NCI-H1436 treated with DMSO at 0.1 percent for 48 hours (cell line): ENCODE measurements around the gene COL4A2.
"Not testable (repeated sequence)": the region's sequence is repeated elsewhere in the genome, so short reads cannot be mapped to it uniquely, and the experiment has no call there.

Experiments
- DNase-seq: peaks from one replicate; lab custom pipeline; 2025; lab: John Stamatoyannopoulos, UW

The COL4A2 gene

DNA sequence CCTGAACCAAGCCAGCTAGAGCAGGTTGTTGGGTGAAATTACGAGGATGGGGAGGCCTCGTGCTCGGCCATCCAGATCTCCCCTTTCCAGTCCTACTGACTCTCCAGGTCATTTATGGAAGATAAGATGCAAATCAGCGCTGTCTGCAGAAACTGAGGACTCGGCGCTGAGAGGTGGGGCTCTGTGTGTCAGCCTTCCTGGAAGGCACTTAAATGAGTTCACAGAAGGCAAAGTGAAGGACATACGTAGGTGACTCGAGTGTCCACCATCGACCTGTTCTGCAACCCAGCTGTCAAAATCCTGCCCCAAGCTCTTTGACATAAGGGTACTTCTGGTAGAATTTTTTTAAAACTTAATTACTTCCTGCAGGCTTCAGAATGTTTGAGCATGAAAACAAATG, 168.0 kb downstream of the COL4A2 start:
- no peak for DNase-seq

DNA sequence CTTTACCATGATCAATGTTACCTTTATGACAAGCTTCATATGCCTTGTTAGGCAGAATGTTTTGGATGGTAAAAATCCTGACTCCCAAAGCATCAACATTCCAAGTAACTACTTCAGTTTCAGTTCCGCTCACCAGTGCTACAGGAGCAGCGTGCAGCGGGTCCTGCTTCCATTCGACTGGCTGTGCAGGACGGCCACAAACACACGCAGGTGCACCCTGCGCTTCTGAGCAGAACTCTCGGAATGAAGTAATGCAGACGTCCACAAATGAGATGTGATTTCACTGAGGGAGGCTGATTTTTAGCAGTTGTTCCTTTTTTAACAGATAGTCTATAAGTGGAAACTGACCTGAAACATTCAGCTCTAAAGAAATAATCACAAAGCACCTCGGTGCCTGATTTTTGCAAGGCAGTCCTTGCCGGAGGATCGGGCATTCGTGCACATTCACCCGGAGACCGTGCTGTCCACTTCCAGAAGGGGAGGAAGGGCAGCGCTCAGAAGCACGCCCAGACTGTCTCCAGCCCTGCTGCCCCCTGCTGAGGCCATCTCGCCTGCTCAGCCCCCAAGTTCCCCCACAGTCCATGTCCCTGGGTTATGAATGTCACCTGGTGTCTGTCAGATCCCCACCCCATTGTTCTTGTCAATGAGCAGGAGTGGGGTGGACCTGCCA, 168.6 kb downstream of the COL4A2 start:
- no peak for DNase-seq

- no peak for DNase-seq
Observed at GRCh38 chr13:110476220-110476617, 169.1 kb downstream of the COL4A2 start.

GRCh38 chr13:110477706-110478245, 170.7 kb downstream of the COL4A2 start:
- no peak for DNase-seq

DNA sequence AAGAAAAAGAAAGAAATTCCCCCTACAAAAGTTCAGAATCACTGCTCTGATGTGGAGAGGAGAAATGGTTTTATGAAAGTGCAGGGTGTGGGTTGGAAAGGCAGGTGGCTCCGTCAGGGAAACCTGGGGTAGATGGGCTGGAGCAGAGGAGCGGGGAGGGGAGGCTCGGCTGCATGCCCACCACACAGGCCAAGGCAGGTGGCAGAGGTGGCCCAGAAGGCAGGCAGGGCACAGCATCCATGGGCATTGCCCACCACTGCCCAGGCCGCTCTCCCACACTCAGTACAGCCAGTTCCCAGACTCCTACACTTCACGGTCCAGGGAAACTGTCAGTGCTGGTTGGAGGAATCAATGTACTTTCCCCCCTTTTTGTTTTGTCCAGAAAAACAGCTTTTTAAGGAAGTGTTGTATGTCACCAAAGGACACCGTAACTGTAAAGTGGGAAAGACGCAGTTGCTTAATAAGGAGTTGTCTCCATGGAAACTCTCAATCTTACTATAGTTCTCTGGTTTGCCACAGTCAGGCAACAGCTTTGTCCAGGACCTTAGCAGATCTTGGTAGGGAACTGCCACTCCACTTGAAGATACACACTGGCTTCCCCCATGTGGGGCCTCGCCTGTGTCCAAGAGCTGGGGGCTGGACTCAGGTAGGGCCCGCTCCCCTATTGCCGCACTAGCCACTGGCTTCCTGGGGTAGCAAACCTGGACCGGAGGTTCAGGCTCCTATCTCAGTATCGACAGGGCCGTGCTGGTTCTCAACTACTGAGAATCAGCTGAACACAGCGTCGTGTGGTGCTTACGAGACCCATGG, 171.5 kb downstream of the COL4A2 start:
- no peak for DNase-seq

DNA sequence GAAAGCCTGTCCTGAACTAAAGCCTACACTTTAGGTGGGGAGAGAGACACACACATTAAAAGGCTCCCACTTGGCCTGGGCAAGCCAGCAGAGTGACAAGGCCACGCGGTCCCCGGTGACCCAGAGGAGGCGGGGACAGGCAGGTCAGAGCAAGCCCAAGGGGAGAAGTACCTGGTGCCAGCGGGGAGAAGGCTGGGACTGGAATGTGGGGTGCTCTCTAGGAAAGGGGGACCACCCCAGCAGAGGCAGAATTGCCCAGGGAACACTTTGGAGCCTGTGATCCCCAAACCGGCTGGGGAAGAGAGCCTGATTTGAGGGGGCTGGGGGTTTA, 172.1 kb downstream of the COL4A2 start:
- DNase-seq, result no peak

DNA sequence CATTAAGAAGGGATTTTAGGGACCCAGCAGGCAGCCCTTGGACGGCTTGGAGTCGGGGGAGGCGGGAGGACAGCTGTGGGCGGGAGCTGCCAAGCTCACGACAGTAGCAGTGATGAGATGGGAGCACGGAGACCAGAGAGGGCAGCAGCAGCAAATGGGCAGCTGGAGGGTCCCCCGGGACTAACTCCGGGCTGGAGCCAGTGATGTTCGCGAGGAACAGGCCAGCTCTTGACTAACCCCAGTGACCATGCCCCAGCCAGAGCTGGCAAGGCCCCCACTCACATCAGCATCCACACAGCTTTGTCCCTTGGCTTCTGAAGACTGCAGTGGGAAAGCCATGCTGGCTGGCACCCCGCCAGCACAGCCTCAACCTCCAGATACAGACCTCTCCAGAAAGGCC, 172.6 kb downstream of the COL4A2 start:
- no peak for DNase-seq

DNA sequence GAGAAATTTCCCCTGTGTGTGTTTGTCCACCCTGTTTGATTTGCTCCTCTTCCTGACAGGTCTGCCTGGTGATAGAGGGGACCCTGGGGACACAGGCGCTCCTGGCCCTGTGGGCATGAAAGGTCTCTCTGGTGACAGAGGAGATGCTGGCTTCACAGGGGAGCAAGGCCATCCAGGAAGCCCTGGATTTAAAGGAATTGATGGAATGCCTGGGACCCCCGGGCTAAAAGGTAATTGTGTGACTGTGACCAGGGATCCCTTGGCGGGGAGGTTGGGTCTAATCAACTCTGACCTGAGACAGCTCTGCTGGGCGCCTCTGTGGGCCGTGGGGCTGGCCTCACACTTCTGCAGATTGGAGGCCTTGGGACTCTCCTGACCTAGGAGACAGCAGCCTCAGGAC, 173.1 kb downstream of the COL4A2 start:
- no peak for DNase-seq

DNA sequence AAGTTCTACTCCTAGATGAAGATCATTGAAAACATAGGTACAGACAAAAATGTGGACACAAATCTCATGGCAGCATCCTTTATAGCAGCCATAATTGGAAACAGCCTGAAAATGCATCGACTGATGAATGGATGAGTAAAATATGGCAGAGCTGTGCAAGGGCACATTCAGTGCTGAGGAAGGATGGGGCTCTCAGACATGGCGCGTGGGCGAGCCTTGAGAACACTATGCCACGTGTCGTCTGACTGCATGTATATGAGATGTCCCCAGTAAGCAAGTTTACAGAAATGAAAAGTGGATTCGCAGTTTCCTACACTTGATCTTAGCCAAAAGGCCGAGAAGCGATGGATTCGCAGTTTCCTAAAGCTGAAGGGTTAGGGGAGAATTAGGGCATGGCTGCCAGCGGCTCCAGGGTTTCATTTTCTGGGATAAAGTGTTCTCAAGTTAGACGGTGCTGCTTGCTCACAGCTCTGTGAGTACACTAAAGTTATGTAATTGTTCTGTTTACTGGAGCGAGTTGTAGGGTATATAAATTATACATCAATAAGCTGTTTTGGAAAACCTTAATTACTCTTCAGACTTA, 176.4 kb downstream of the COL4A2 start:
- DNase-seq, result no peak

GRCh38 chr13:110484290-110485048, 177.4 kb downstream of the COL4A2 start:
- no peak for DNase-seq

GRCh38 chr13:110485604-110486003, 178.5 kb downstream of the COL4A2 start:
- DNase-seq, result no peak

GRCh38 chr13:110486061-110486715, 179.1 kb downstream of the COL4A2 start:
- no peak for DNase-seq

- DNase-seq, result not testable (repeated sequence)
Observed at GRCh38 chr13:110486880-110487279, 179.8 kb downstream of the COL4A2 start.

DNA sequence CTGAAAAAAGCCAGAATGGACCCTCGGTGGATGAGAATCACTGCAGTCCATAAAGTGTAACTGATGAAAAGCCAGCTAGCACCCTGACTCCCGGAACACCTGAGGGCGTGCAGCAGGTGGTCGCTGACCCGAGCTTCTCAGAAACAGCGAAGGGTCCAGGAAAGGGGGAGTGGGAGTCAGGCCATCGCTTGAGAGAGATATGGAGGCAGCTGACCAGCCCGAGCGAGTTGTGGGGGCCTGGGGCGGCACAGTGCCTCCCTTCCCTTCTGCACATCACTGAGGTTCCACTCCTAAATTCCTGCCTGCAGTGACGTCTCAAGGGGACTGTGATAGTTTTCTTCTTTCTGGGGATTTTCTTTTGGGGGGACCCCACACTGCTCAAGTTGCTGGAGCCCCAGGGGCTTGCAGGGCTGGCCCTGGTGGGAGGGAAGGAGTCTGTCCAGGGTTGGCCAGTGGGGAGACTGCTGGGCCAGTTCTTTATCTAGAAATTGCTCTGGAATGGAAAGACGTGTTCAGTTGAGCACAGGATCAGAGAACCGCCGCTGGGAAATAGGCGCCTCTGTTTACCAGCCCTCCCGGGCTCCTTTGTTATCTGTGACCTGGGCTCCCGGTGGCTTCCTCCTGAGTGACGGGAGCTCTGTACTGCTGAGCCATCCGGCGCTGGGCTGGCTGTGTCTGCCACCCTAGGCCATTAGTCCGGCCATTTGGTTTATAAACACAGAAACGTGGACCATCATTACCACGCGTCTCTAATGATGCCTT, 183.1 kb downstream of the COL4A2 start:
- no peak for DNase-seq

DNA sequence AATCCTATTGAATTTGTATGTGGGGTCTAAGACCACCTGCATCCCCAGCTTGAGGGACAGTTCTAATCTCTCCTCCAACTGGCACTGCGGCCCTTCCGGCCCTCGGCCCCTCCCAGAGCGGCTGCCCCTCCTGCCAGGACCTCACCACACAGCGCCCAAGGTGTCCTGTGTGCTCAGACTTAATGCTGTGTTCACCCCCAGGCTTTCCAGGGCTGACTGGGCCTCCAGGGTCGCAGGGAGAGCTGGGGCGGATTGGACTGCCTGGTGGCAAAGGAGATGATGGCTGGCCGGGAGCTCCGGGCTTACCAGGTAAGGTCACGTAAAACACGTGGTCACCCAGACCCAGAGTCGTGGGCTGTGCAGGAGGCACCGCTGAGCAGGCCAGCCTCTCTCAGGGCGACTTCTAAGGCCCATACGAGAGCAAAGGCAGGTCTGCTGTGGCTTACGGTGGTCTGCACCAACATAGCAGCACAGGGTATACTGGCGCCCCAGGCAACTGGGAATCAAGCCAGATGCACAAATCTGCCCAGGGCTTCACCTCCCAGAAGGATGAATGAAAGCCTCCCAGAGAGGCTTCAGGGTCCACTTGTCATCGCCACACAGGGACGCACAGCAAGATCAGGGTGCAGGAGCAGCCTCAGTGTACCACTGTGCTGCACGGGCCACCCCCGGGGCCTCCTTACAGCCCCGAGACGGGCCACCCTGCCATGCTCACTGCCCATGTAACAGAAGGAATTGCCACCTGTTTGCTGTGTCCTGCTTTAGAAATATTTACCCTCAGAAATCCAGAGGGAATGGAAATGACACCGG, 185.0 kb downstream of the COL4A2 start:
- no peak for DNase-seq

DNA sequence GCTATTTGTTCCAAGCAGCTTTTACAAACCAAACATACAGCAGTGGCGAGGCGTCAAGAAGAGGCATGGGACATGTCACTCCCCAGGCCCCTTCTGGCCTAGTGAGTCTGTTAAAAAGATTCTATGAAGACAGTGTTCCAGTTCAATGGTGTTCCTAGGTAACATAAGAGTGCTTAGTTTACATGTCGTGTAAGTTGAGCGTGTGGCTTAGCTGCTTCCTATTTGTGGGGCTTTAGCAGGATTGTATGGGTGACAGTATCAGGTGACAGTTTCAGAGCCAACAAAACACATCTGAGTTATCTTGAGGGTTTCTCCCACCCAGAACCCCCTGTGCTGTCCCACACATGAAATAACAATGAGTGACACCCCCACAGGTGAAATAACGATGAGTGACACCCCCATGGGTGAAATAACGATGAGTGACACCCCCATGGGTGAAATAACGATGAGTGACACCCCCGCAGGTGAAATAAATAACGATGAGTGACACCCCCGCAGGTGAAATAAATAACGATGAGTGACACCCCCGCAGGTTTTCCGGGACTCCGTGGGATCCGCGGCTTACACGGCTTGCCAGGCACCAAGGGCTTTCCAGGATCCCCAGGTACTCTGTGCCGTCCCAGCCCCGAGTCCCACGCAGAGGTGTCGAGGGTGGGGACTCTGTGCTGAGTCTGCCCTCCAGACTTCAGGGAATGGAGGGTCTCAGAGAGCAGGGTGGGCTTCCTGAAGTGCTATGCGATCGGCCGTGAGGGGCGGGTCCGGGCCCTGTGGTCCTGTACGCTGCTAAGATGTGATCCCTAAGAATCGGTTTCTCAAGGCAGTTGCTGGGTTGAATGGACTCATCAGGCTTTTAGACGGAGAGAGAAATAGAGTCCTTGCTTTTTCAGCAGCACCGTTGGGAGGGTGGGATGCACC, 185.9 kb downstream of the COL4A2 start:
- DNase-seq, result no peak

DNA sequence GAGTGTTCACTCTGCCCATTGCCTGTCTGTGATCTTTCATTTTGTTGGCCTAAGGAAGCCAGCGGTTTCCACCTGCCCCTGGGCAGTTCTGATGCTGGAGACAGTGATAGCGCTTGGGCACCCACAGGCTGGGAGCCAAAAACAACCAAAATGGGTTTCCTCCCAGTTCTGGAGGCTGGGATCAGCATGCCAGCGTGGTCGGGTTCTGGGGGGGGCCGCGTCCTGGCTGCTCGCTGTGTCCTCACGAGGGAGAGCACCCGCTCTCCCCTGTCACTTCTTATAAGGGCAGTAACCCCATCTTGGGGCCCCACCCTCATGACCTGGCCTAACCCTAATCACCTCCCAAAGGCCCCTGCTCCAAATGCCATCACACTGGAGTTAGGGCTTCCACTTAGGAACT, 186.5 kb downstream of the COL4A2 start:
- no peak for DNase-seq

GRCh38 chr13:110495376-110495775, 188.3 kb downstream of the COL4A2 start:
- DNase-seq, result no peak

DNA sequence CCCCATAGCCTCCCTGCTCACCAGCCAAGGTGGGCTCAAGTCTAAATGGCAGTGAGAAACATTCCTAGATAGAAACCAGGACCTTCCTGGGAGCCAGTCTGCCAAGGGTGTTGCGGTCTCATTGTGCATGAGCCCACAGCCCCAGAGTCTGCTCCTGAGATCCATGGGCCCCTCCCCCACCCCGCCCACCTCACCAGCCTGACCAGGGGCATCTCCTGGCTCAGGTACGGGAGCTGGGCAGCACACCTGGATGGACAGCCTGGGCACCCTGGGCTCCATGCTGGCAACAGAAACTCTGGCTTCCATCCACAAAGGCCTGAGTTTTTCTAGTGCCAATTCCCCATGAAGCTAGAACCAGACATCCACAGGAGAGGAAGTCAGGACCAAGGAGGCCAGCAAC, 188.8 kb downstream of the COL4A2 start:
- no peak for DNase-seq
